NB4 (cell line): ENCODE measurements around the gene TACC2.

Experiments
- CTCF ChIP-seq: IDR thresholded peaks from one replicate; pipeline ENCODE4 v1.5.1; 2012; ENCODE audit warnings: low read depth, low read length
- MAX ChIP-seq: IDR thresholded peaks from 2 replicates; pipeline ENCODE4 v1.6.1; 2011; ENCODE audit warnings: low read depth, low read length
- POLR2A ChIP-seq: IDR thresholded peaks from 2 replicates; pipeline ENCODE4 v1.6.1; 2011; ENCODE audit warnings: mild to moderate bottlenecking; ENCODE audit not compliant: insufficient read length; ENCODE audit errors: extremely low read depth

GRCh38 chr10:122099562-122099961 is 110.6 kb downstream of the TACC2 start:
- TF ChIP-seq CTCF (no peak), MAX (no peak), POLR2A (no peak)
